CD1c-positive myeloid dendritic cell (primary cell): Measurements from ENCODE around the gene CACNA2D3.

Experiments used
- DNase-seq: peaks from one replicate; pipeline ENCODE4 v3.0.0-alpha.2; 2016; ENCODE audit errors: extremely low spot score

CACNA2D3 gene

GRCh38 chr3:55007971-55008370 is 885.6 kb downstream of the CACNA2D3 start:
- no peak for DNase-seq

DNA sequence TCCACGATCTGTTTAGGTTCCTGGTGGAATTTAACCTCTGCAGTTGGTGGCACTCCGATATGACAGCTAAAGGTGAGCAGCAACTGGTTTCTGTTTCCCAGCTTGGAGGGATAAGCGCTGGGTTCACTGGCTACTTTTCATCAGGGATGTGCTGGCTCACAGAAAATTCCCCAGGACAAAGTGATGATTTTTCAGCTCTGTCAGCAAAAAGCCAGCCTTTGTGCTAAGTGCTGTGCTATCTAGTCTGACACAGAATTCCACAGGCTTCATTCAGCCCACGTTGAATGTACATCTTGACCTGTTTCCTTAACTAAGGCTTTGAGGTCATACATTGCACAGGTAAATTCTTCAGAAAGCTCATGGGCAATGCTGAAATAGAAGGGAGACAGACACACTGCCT is 887.0 kb downstream of the CACNA2D3 start:
- DNase-seq: no peak

GRCh38 chr3:55012091-55012490 is 889.7 kb downstream of the CACNA2D3 start:
- no peak for DNase-seq

GRCh38 chr3:55013145-55013925 is 891.0 kb downstream of the CACNA2D3 start:
- DNase-seq: no peak

GRCh38 chr3:55014081-55014480 is 891.7 kb downstream of the CACNA2D3 start:
- no peak for DNase-seq

DNA sequence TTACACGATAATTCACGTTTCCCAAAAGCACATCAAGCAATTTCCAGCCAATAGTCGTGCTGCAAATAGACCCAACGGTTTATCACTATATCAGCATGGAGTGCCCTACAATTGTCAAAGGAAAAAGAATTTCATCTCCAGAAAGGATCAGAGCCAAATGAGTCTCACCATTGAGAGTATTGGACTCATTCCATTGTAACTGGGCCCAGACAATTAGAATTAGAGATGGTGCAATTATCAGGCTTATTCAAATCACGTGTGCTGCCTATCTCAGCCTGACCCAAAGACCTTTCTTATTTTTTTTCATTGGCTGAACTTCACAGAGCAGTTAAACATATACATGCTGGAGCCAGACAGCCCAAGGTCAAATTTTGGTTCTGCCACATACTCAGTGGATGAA is 892.6 kb downstream of the CACNA2D3 start:
- no peak for DNase-seq

- DNase-seq: no peak
These were observed 895.5 kb downstream of the CACNA2D3 start for GRCh38 chr3:55017876-55018275.

DNA sequence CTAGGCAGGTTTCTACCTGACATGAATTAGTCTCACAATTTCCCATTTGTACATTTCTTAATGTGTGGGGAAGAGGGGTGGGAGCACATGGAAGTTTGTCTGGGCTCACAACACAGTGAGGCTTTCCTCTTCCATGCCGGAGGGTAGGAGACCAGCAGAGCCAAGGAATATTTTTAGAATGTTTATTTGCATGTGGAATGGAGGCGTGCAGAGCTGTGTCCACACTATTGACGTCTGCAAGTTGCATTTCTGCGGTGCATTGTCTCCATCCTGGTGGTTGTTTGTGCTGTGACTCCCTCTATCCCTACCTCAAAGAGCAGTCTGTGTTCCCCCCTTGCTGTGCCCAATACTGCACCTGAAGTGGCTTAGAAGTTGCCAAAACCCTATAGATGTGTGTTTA is 908.6 kb downstream of the CACNA2D3 start:
- DNase-seq: no peak

DNA sequence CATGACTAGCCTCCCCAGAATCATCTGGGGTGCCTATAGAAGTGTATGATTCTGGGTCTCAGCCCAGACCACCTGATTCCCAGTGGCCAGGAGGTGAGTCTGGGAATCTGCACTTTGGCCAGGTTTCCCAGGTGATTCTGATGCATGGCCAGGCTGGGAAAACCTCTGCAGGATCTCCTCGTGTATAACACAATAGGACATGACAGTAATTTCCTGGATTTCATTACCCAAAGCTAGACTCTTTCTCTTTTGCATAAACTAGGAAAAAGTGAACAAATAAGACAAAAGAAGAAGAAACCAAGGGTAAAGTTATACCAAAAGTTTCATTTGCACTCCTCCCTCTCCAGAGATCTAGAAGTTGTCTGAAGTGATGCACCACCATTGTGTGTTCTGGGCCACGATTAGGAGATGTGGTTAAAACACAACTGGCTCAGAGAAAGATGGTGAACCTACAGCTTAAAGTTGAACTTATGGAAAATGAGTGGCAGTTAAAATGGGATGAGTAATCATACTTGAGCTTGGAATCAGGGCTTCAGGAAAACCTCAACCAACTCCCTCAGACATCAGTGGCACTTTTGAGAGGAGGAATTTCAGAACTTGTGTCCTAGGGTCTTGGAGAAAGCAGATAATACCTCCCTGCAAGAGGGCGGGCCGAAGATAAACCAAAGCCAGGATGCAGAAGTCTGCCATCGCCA is 914.7 kb downstream of the CACNA2D3 start:
- DNase-seq: no peak

DNA sequence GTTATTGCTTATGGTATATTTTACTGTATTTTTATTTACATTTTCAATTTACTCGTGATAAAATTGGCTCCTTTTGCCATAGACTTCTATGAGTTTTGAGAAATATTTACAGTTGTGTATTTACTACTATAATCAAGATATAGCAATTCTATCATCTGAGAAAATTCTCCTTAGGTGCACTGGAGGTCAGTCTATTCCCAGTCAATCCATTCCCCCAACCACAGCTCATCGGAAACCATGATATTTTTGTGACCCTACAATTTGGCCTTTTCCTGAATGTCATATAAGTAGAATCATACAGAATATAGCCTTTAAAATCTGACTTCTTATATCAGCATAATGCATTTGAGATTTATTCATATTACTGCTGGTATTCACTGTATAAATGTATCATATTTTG is 920.2 kb downstream of the CACNA2D3 start:
- DNase-seq: no peak

DNA sequence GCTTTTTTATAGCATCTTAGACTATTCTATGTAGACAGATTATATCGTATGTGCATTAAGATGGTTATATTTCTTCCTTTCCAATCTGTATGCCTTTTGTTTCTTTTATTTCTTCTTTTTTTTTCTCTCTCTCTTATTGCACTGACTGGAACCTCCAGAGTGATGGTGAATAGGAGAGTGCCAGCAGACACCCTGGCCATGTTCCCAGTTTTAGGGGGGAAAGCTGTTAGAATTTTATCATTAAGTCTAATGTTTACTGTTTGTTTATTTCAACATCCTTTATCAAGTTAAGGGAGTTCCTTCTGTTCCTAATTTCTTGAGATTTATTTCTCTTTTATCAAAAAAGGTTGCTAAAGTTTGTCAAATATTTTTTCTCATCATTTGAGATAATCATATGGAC is 922.1 kb downstream of the CACNA2D3 start:
- no peak for DNase-seq

DNA sequence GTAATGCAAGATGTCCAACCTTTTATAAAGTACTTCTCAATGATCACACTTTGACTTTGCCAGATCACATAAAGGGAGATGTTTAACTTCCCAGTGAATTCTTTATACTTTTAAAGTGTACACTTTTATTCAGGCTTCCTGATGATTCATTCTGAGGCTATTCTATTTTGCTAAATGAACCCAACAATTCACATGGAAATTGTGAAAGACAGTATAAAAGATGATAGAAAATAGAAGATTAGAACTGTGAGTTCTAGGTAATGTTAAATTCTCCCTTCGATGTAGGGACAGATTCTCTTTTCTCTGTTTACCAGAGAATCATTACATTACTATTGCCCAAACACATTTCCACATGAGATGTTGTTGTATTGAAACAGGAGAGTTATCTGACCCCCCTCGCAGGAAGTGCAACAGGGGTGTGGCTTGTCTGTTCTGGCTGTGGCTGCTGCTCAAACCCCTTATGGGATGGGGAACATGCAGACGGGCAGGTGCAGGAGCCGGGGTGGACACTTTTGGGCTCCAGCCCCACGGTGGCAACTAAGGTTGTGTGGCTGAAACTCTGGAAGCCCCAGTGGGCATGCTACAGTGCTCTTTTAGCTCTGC is 936.8 kb downstream of the CACNA2D3 start:
- DNase-seq: no peak

GRCh38 chr3:55060896-55061719 is 938.8 kb downstream of the CACNA2D3 start:
- DNase-seq: no peak

- DNase-seq: no peak
These were observed 939.3 kb downstream of the CACNA2D3 start for GRCh38 chr3:55061720-55062034.

DNA sequence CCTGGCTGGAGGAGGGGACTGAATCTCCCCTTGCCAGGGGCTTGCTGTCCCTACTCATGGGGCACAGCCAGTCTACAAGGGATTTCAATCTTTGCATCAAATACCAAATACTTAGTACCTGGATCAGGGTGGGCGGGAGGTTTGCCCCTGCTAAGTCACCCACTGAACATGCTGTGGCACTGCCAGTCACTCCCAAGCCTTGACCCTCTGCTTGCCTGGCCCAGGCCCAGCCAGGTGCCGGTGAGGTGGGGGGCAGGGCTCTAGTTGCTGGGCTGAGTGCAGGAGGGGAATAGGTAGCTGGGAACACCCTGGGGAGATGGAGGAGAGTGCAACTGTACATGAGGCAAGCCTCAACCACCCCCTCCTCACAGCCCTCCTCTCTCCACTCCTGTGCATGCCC is 941.8 kb downstream of the CACNA2D3 start:
- DNase-seq: no peak

- no peak for DNase-seq
These were observed 943.0 kb downstream of the CACNA2D3 start for GRCh38 chr3:55065331-55065730.

DNA sequence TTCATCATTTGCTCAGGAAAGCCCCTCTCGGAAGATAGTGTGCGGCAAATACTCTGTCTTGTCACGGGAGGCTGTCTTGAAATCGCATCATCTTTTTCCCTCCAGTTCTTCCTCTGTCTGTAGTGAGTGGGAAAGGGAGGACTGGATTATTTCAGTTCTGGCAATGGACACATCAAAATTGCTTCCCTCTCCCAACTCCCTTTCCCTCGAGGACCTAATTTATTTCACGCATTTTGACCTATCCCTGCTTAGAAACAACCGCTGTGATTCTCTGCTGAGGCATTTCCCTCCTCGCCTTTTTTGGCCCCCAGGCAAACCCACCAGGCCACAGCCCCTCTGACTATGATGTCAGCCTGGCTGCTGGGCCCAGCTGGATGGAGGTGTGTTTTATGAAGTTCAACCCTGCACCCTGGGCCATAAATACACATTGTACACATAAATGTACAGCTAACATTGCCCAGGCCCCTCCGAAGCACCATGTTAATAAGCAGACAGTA is 944.2 kb downstream of the CACNA2D3 start:
- DNase-seq: no peak

DNA sequence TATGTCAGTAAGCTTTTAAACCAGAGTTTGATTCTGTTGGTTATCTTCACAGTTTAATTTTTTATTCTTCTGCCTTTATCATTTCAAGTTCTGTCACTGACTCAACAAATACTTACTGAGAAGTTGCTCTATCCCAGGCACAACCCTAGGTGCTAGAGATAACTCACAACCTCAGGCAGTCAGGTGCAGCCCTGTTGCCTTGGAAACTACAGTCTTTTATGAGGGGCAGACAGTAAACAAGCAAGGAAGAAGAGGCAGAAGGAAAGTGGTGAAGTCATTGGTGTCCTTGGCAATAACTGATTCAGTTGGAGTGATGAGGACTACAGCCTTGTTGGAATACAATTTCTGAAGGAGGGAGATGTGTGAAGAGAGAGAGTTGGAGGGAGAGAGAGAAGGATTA is 947.6 kb downstream of the CACNA2D3 start:
- DNase-seq: no peak

DNA sequence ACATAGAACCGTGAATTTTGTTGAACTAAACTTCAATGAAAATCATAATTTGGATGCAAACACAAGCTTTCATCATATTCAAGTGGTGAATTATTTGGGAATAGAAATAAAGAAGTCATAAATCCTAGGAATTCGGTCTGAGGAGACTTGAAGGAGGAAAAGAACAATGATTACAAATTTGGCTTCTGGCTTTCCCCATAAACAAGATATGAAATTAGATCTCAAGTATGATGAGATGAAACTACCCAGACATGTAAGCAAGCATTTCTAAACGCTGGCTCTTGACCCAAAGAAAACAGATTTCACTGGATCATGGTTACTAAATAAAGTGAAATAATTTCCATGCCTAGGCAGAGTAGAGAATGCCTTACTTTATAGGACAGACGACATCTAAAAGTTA is 952.4 kb downstream of the CACNA2D3 start:
- no peak for DNase-seq

DNA sequence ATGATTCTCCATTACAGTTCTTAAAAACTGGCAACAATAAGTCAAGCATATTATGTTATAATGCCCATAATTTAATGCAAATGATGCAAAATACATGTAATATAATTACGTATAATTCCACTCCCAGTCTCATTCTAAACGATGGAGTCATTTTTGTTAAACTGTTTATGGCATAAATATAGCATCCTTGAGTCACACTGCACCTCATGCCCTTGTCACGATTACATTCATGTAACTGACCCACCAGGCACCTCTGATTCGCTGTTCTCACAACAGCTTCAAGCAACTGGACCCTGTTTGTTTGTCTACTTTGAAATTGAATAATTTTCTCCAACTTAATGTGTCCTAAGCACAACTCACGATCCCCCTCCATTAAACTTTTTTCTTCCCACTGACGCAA is 953.5 kb downstream of the CACNA2D3 start:
- DNase-seq: no peak

DNA sequence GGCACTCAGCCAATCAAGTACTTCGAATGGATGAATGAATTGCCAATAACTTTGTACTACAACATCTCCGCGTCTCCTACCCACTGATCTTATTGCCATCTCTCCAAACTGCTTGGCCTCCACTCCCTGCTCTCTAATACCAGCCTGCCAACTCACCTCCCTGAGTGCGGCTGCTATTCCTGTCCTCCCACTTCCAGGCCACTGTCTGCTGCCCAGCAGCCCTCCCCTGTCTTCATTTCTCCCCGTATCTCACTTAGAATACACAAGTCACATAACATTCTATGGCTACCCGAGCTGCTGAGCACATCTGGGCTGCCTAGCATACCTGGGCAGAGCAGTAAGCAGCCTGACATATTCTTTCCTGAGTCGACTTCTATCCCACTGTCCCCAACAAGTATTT is 955.4 kb downstream of the CACNA2D3 start:
- DNase-seq: no peak

DNA sequence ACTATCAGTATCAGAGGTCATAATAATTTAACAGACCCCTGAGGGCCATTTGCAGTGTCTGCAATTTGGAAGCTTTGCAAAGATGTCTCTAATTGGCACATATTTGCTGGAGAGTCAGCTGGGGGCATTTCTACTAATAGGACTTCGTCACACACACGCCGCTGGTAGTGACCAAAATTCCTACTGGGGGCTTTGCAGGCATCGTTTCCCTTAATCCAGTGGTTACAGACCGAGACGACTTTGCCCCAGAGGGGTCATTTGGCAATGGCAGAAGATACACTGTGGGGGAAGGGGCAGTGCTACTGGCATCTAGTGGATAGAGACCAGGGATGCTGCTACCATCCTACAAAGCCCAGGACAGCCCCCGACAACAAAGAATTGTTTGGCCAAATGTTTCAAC is 956.5 kb downstream of the CACNA2D3 start:
- DNase-seq: no peak
